ENCODE measurements around the gene CFAP43. TPM values are rescaled to one million over a fixed set of nuclear protein-coding genes. Genes with fewer than 3 reads are reported as not detected.

CFAP43 gene
- total and polyA plus RNA-seq, 2 experiments from 2014 or later: 0.57 to 0.83 TPM

GRCh38 chr10:104223304-104223703 is 8.9 kb downstream of the CFAP43 start:
- no peak for TF ChIP-seq CTCF (IDR thresholded peaks at IDR 0.05; ENCODE audit: poor library complexity)
- TF ChIP-seq EZH2 (IDR thresholded peaks at IDR 0.05; ENCODE audit: borderline replicate concordance): no peak
- Histone ChIP-seq H4K20me1 (ENCODE audit: insufficient read depth, poor library complexity, severe bottlenecking) (no peaks in the 10 kb centered on the region), H3K27ac (no peak overlapping the region), H3K27me3 (no peaks in the 10 kb centered on the region), H3K36me3 (replicated peaks; ENCODE audit: insufficient read depth, low read depth) (no peaks in the 10 kb centered on the region), H3K4me3 (no peak overlapping the region), H3K79me2 (no peaks in the 10 kb centered on the region), H3K9me2 (replicated peaks; ENCODE audit: insufficient read depth) (no peaks in the 10 kb centered on the region), H3K9me3 (ENCODE audit: low read depth) (no peaks in the 10 kb centered on the region), H2AFZ (no peak overlapping the region), H3K4me2 (no peak overlapping the region), H3K4me1 (ENCODE audit: insufficient read depth) (peaks cover 10% of the 10 kb centered on the region)
- DNase-seq (ENCODE audit: low spot score): no peak

- Histone ChIP-seq H3K36me3 (replicated peaks; ENCODE audit: insufficient read depth, low read depth) (no peaks in the 10 kb centered on the region), H3K9me3 (ENCODE audit: low read depth) (no peaks in the 10 kb centered on the region), H3K79me2 (no peaks in the 10 kb centered on the region), H4K20me1 (ENCODE audit: insufficient read depth, poor library complexity, severe bottlenecking) (no peaks in the 10 kb centered on the region), H3K27me3 (no peaks in the 10 kb centered on the region), H3K9me2 (replicated peaks; ENCODE audit: insufficient read depth) (no peaks in the 10 kb centered on the region), H3K4me3 (no peak overlapping the region), H3K27ac (peak overlapping the region; percentile 85), H3K4me1 (ENCODE audit: insufficient read depth) (peaks cover 10% of the 10 kb centered on the region), H3K4me2 (peak overlapping the region; percentile 26), H2AFZ (no peak overlapping the region)
- WGBS (ENCODE audit: low lambda C conversion rate, missing lambda C conversion rate): 52% methylated on average over 2 of the region's 2 CpGs
- TF ChIP-seq CTCF (IDR thresholded peaks at IDR 0.05; ENCODE audit: poor library complexity) (no peak), EZH2phosphoT487 (IDR thresholded peaks at IDR 0.05; ENCODE audit: low read depth, severe bottlenecking, unreplicated experiment) (no peak), EZH2 (IDR thresholded peaks at IDR 0.05; ENCODE audit: borderline replicate concordance) (no peak)
- DNase-seq (ENCODE audit: low spot score): peak; percentile 54
Measured at GRCh38 chr10:104220522-104220921, 11.6 kb downstream of the CFAP43 start.

- TF ChIP-seq EZH2 (IDR thresholded peaks at IDR 0.05; ENCODE audit: borderline replicate concordance): no peak
- TF ChIP-seq CTCF (IDR thresholded peaks at IDR 0.05; ENCODE audit: poor library complexity): no peak
- Histone ChIP-seq H3K27ac (no peak overlapping the region), H3K9me2 (replicated peaks; ENCODE audit: insufficient read depth) (no peaks in the 10 kb centered on the region), H3K27me3 (no peaks in the 10 kb centered on the region), H3K79me2 (no peaks in the 10 kb centered on the region), H2AFZ (no peak overlapping the region), H3K4me2 (no peak overlapping the region), H4K20me1 (ENCODE audit: insufficient read depth, poor library complexity, severe bottlenecking) (no peaks in the 10 kb centered on the region), H3K36me3 (replicated peaks; ENCODE audit: insufficient read depth, low read depth) (no peaks in the 10 kb centered on the region), H3K4me1 (ENCODE audit: insufficient read depth) (peaks cover 10% of the 10 kb centered on the region), H3K9me3 (ENCODE audit: low read depth) (no peaks in the 10 kb centered on the region), H3K4me3 (no peak overlapping the region)
- WGBS (ENCODE audit: low lambda C conversion rate, missing lambda C conversion rate): 89% methylated on average over 7 of the region's 7 CpGs
- DNase-seq (ENCODE audit: low spot score): no peak
Measured at GRCh38 chr10:104218751-104219150, 13.4 kb downstream of the CFAP43 start.

GRCh38 chr10:104216631-104217030 is 15.5 kb downstream of the CFAP43 start:
- H3K36me3 ChIP-seq (replicated peaks; ENCODE audit: insufficient read depth, low read depth): no peaks in the 10 kb centered on the region
- TF ChIP-seq EZH2 (IDR thresholded peaks at IDR 0.05; ENCODE audit: borderline replicate concordance) (no peak), CTCF (IDR thresholded peaks at IDR 0.05; ENCODE audit: poor library complexity) (no peak), EZH2phosphoT487 (IDR thresholded peaks at IDR 0.05; ENCODE audit: low read depth, severe bottlenecking, unreplicated experiment) (no peak)
- peaks cover 10% of the 10 kb centered on the region for H3K4me1 ChIP-seq (ENCODE audit: insufficient read depth)
- H3K4me2 ChIP-seq: no peak overlapping the region
- no peak for DNase-seq (ENCODE audit: low spot score)
- H3K79me2 ChIP-seq: no peaks in the 10 kb centered on the region
- H3K27ac ChIP-seq: no peak overlapping the region
- no peaks in the 10 kb centered on the region for H3K27me3 ChIP-seq
- no peaks in the 10 kb centered on the region for H3K9me3 ChIP-seq (ENCODE audit: low read depth)
- 89% methylated on average over 3 of the region's 3 CpGs for WGBS (ENCODE audit: low lambda C conversion rate, missing lambda C conversion rate)
- H3K9me2 ChIP-seq (replicated peaks; ENCODE audit: insufficient read depth): no peaks in the 10 kb centered on the region
- no peak overlapping the region for H2AFZ ChIP-seq
- no peaks in the 10 kb centered on the region for H4K20me1 ChIP-seq (ENCODE audit: insufficient read depth, poor library complexity, severe bottlenecking)
- no peak overlapping the region for H3K4me3 ChIP-seq

Data from hepatocyte (in vitro differentiated cells).